Suppressor macrophage treated with lipopolysaccharide for 1 hour (primary cell): ENCODE data around the gene CD2.

Experiments
- DNase-seq, 3 donors: peaks; one replicate each; pipeline ENCODE4 v3.0.0-alpha.2; 2020 to 2022

Gene CD2

GRCh38 chr1:116785006-116785405 lies 30.8 kb downstream of the CD2 start:
- DNase-seq, result no peak

- no peak for DNase-seq
Measured at GRCh38 chr1:116786049-116786448, 31.8 kb downstream of the CD2 start.

GRCh38 chr1:116791727-116792126 lies 37.5 kb downstream of the CD2 start:
- DNase-seq, result no peak

GRCh38 chr1:116793357-116793935 lies 39.2 kb downstream of the CD2 start:
- no peak for DNase-seq

- DNase-seq, result no peak
Measured at GRCh38 chr1:116794371-116794770, 40.1 kb downstream of the CD2 start.

- DNase-seq, result peak; percentile 66 to 85 (median 83)
Measured at GRCh38 chr1:116794804-116795481, 40.7 kb downstream of the CD2 start.

GRCh38 chr1:116795482-116795829 lies 41.2 kb downstream of the CD2 start:
- DNase-seq, result no peak

- DNase-seq, result no peak
Measured at GRCh38 chr1:116804736-116805135, 50.5 kb downstream of the CD2 start.

- DNase-seq, result no peak
Measured at GRCh38 chr1:116805398-116805797, 51.2 kb downstream of the CD2 start.

- no peak for DNase-seq
Measured at GRCh38 chr1:116806245-116806644, 52.0 kb downstream of the CD2 start.

- no peak for DNase-seq
Measured at GRCh38 chr1:116806671-116807070, 52.4 kb downstream of the CD2 start.

GRCh38 chr1:116807394-116808199 lies 53.4 kb downstream of the CD2 start:
- no peak for DNase-seq

GRCh38 chr1:116808200-116808847 lies 54.1 kb downstream of the CD2 start:
- peak in 2 of 3 donors; percentile 32 to 56 for DNase-seq

- no peak for DNase-seq
Measured at GRCh38 chr1:116808848-116809508, 54.7 kb downstream of the CD2 start.

GRCh38 chr1:116811321-116811720 lies 57.1 kb downstream of the CD2 start:
- DNase-seq, result no peak

- DNase-seq, result no peak
Measured at GRCh38 chr1:116814926-116815723, 60.9 kb downstream of the CD2 start.

GRCh38 chr1:116817582-116818064 lies 63.4 kb downstream of the CD2 start:
- DNase-seq, result peak; percentile 67 to 82 (median 77)
